HCT116 (cell line): ENCODE measurements around the gene ABLIM1. TPM values are rescaled to one million over a fixed set of nuclear protein-coding genes. Genes with fewer than 3 reads are reported as not detected.

Source experiments
- ATAC-seq: fragments of 200-7000 bp; cut with Tn5 transposase; 2 replicates; pipeline ENCODE4 v1.9.1; 2020; ENCODE audit warnings: mild to moderate bottlenecking, moderate library complexity
- BruUV-seq: library from RNA; stranded (reverse); fragments of 400-500 nt; replicated peaks from 2 replicates; lab custom pipeline; 2021; lab: Mats Ljungman, UMichigan
- CTCF ChIA-PET: fragments of 300-600 bp; sonication (Branson Sonifier 250); formaldehyde crosslinking; loops from one replicate; lab custom pipeline; 2021; ENCODE audit warnings: antibody characterized with exemption; lab: Charles Lee
- POLR2A ChIA-PET: fragments of 300-600, 350-600 bp; sonication (Branson Sonifier 250); formaldehyde crosslinking; loops from one replicate; lab custom pipeline; 2021; ENCODE audit warnings: antibody characterized with exemption; lab: Charles Lee
- RAD21 ChIA-PET, 2 experiments: fragments of 300-600 bp; sonication (Branson Sonifier 250); formaldehyde crosslinking; loops; one replicate each; lab custom pipeline; 2023; ENCODE audit warnings: low total read pairs in 2 of 2; ENCODE audit not compliant: uncharacterized antibody in 2 of 2, unreplicated experiment in 2 of 2, low non-redundant PET in 1 of 2; lab: Charles Lee
- DNase-seq: peaks from one replicate; pipeline ENCODE4 v3.0.0-alpha.2; 2010; ENCODE audit warnings: low read depth, low spot score
- H2AFZ ChIP-seq: fragments of 200-600 bp; shearing (Covaris generic), sonication (generic); 2 replicates; pipeline ENCODE4 v1.6.1; 2017; ENCODE audit warnings: low read depth, mixed run types, mixed read lengths, antibody characterized with exemption, low read length; ENCODE audit not compliant: poor library complexity, severe bottlenecking
- H3K27ac ChIP-seq: 2 replicates; pipeline ENCODE4 v1.5.1; 2012; ENCODE audit warnings: low read depth, low read length
- H3K27me3 ChIP-seq: fragments of 200-600 bp; sonication (generic); 2 replicates; pipeline ENCODE4 v1.6.1; 2016; ENCODE audit warnings: mixed run types, low read length, mixed read lengths; ENCODE audit not compliant: insufficient read depth
- H3K36me3 ChIP-seq, 2 experiments: fragments of 200-500 bp in 1 of 2; fragments of 200-600 bp in 1 of 2; sonication (Bioruptor generic) in 1 of 2; sonication (generic) in 1 of 2; 2 replicates each; pipeline versions ENCODE4 v1.5.1 to v1.6.1; 2014 to 2016; ENCODE audit warnings: low read length in 2 of 2, inconsistent platforms in 1 of 2, mixed read lengths in 1 of 2, mixed run types in 1 of 2; ENCODE audit not compliant: insufficient read depth in 2 of 2, control insufficient read depth in 1 of 2
- H3K4me1 ChIP-seq, 2 experiments: fragments of 200-600 bp in 1 of 2; sonication (generic) in 1 of 2; 2 replicates each; pipeline versions ENCODE4 v1.5.1 to v1.6.1; 2012 to 2017; ENCODE audit warnings: low read length in 2 of 2, inconsistent platforms in 1 of 2, mild to moderate bottlenecking in 1 of 2, mixed read lengths in 1 of 2, mixed run types in 1 of 2, moderate library complexity in 1 of 2; ENCODE audit not compliant: insufficient read depth in 2 of 2, control insufficient read depth in 1 of 2
- H3K4me2 ChIP-seq: fragments of 200-600 bp; sonication (generic); 2 replicates; pipeline ENCODE4 v1.6.1; 2017; ENCODE audit warnings: mixed run types, low read length, mixed read lengths
- H3K4me3 ChIP-seq, 2 experiments: fragments of 200-600 bp in 1 of 2; sonication (generic) in 1 of 2; replicated peaks in 1 of 2; 2 replicates each; pipeline ENCODE4 v1.5.1; 2011 to 2016; ENCODE audit warnings: low read length in 2 of 2, control low read depth in 1 of 2, low read depth in 1 of 2, mild to moderate bottlenecking in 1 of 2, mixed read lengths in 1 of 2, mixed run types in 1 of 2
- H3K79me2 ChIP-seq: fragments of 200-600 bp; sonication (generic); 2 replicates; pipeline ENCODE4 v1.6.1; 2017; ENCODE audit warnings: mild to moderate bottlenecking, mixed run types, low read length, moderate library complexity, mixed read lengths; ENCODE audit not compliant: insufficient read depth
- H3K9ac ChIP-seq: fragments of 200-600 bp; sonication (generic); 2 replicates; pipeline ENCODE4 v1.6.1; 2016; ENCODE audit warnings: low read length, mixed read lengths
- H3K9me2 ChIP-seq: fragments of 200-600 bp; sonication (generic), shearing (Covaris generic); 2 replicates; pipeline ENCODE4 v1.6.1; 2017; ENCODE audit warnings: mixed run types, mild to moderate bottlenecking, moderate library complexity; ENCODE audit not compliant: insufficient read depth
- H3K9me3 ChIP-seq, 2 experiments: fragments of 200-500 bp in 1 of 2; fragments of 200-600 bp in 1 of 2; sonication (Bioruptor generic) in 1 of 2; sonication (generic) in 1 of 2; 2 replicates each; pipeline ENCODE4 v1.6.1; 2014 to 2017; ENCODE audit warnings: low read length in 2 of 2, mixed read lengths in 2 of 2, inconsistent platforms in 1 of 2, low read depth in 1 of 2, mild to moderate bottlenecking in 1 of 2, mixed run types in 1 of 2, moderate library complexity in 1 of 2; ENCODE audit not compliant: control insufficient read depth in 1 of 2, insufficient read depth in 1 of 2
- H4K20me1 ChIP-seq: fragments of 200-600 bp; sonication (generic), shearing (Covaris generic); 2 replicates; pipeline ENCODE4 v1.6.1; 2017; ENCODE audit warnings: mixed run types, mild to moderate bottlenecking, moderate library complexity; ENCODE audit not compliant: insufficient read depth
- CBX3 ChIP-seq: IDR thresholded peaks from 2 replicates; pipeline ENCODE4 v1.6.1; 2012; ENCODE audit warnings: low read depth
- EGR1 ChIP-seq: IDR thresholded peaks from 2 replicates; pipeline ENCODE4 v1.6.1; 2012; ENCODE audit warnings: low read depth
- ELF1 ChIP-seq: IDR thresholded peaks from 2 replicates; pipeline ENCODE4 v1.6.1; 2012; ENCODE audit warnings: low read depth, borderline replicate concordance
- EZH2 ChIP-seq: fragments of 200-600 bp; sonication (generic); IDR thresholded peaks from 2 replicates; pipeline ENCODE4 v1.6.1; 2017; ENCODE audit warnings: antibody characterized with exemption, mixed run types
- FOSL1 ChIP-seq: IDR thresholded peaks from 2 replicates; pipeline ENCODE4 v1.6.1; 2012; ENCODE audit warnings: low read depth
- JUND ChIP-seq: IDR thresholded peaks from 2 replicates; pipeline ENCODE4 v1.6.1; 2012
- POLR2A ChIP-seq: IDR thresholded peaks from 2 replicates; pipeline ENCODE4 v1.7.0; 2011; ENCODE audit warnings: borderline replicate concordance; ENCODE audit not compliant: insufficient read depth, insufficient read length; ENCODE audit errors: extremely low read depth
- POLR2AphosphoS5 ChIP-seq: IDR thresholded peaks from 2 replicates; pipeline ENCODE4 v1.6.1; 2011; ENCODE audit warnings: mild to moderate bottlenecking, low read depth, low read length, moderate library complexity
- RAD21 ChIP-seq: IDR thresholded peaks from 2 replicates; pipeline ENCODE4 v1.6.1; 2012; ENCODE audit warnings: low read depth, mild to moderate bottlenecking
- SIN3A ChIP-seq: IDR thresholded peaks from 2 replicates; pipeline ENCODE4 v1.6.1; 2012; ENCODE audit warnings: low read depth
- SRF ChIP-seq: IDR thresholded peaks from 2 replicates; pipeline ENCODE4 v1.6.1; 2012; ENCODE audit warnings: low read depth
- TCF7L2 ChIP-seq: IDR thresholded peaks from 2 replicates; pipeline ENCODE4 v1.7.0; 2011; ENCODE audit warnings: borderline replicate concordance, inconsistent platforms; ENCODE audit not compliant: insufficient read depth, insufficient read length; ENCODE audit errors: extremely low read depth
- YY1 ChIP-seq: IDR thresholded peaks from 2 replicates; pipeline ENCODE4 v1.6.1; 2011; ENCODE audit warnings: low read length, low read depth, moderate library complexity, mild to moderate bottlenecking; ENCODE audit not compliant: insufficient replicate concordance; ENCODE audit errors: extremely low read depth
- ZFX ChIP-seq: fragments of 450-650 bp; IDR thresholded peaks from 2 replicates; pipeline ENCODE4 v1.6.1; 2017
- ZNF274 ChIP-seq: fragments of 200-500 bp; sonication (Bioruptor generic); IDR thresholded peaks from 2 replicates; pipeline ENCODE4 v1.6.1; 2014; ENCODE audit warnings: mild to moderate bottlenecking, low read depth, low read length, inconsistent platforms
- intact Hi-C: fragments of 100-400 bp; cut with micrococcal nuclease; formaldehyde crosslinking; loops from 2 replicates; pipeline ENCODE4 v1.10.0; 2022
- total RNA-seq: library from RNA; stranded (reverse); gene quantifications from one replicate; pipeline ENCODE4 v1.2.1, GENCODE V29; 2021; ENCODE audit not compliant: unreplicated experiment
- TF ChIP-seq, protein P1 (sequence below): IDR thresholded peaks from 2 replicates; pipeline ENCODE4 v1.6.1; 2011; ENCODE audit warnings: mild to moderate bottlenecking, low read length, moderate library complexity; ENCODE audit not compliant: insufficient replicate concordance; ENCODE audit errors: extremely low read depth
- TF ChIP-seq, protein P2 (sequence below): IDR thresholded peaks from 2 replicates; pipeline ENCODE4 v1.6.1; 2012; ENCODE audit warnings: low read depth
- TF ChIP-seq, protein P3 (sequence below): IDR thresholded peaks from 2 replicates; pipeline ENCODE4 v1.6.1; 2012
- TF ChIP-seq, protein P4 (sequence below): IDR thresholded peaks from 2 replicates; pipeline ENCODE4 v1.6.1; 2012

ABLIM1 gene
- total RNA-seq, 1 experiment from 2014 or later: 96.2 TPM

DNA sequence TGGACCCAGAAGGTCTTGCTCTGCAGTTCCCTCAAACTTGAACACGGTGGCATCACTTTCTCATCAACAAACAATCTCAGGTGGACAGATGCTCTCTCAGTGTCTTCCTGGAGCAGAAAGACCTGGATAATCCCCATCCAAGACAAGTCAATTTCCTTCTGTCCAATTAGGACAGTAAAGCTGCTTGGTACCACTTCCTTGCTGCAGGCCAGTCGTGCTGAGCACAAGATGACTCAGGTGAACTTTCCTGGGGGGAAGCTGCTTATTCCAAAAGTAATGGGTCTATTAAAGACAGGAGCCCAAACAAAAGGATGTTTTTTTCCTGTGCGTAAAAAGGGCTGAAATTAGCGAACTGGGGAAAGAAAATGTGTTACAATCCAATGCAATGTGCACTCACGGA is 146.2 kb downstream of the ABLIM1 start:
- Histone ChIP-seq H3K9me3 (no peaks in the 10 kb centered on the region), H3K36me3 (no peaks in the 10 kb centered on the region), H3K9me2 (no peaks in the 10 kb centered on the region), H3K27ac (no peak overlapping the region), H2AFZ (no peak overlapping the region), H4K20me1 (no peaks in the 10 kb centered on the region), H3K4me1 (peaks cover 18% of the 10 kb centered on the region in 2 experiments), H3K4me3 (no peak overlapping the region), H3K27me3 (no peaks in the 10 kb centered on the region), H3K79me2 (peaks cover 66% of the 10 kb centered on the region), H3K9ac (no peak overlapping the region), H3K4me2 (no peak overlapping the region)
- no peak for ATAC-seq
- no peak for DNase-seq
- POLR2A ChIA-PET: no interaction called here
- intact Hi-C loops: no loop called here
- CTCF ChIA-PET: no interaction called here
- BruUV-seq: no TSS peak
- TF ChIP-seq SIN3A (no peak), EZH2 (no peak), POLR2AphosphoS5 (no peak), POLR2A (no peak), ELF1 (no peak), EGR1 (no peak), FOSL1 (no peak), RAD21 (no peak), ZFX (no peak), ZNF274 (no peak), SRF (no peak), JUND (no peak), CBX3 (no peak), TCF7L2 (no peak), YY1 (no peak)
- TF ChIP-seq, protein P1, sequence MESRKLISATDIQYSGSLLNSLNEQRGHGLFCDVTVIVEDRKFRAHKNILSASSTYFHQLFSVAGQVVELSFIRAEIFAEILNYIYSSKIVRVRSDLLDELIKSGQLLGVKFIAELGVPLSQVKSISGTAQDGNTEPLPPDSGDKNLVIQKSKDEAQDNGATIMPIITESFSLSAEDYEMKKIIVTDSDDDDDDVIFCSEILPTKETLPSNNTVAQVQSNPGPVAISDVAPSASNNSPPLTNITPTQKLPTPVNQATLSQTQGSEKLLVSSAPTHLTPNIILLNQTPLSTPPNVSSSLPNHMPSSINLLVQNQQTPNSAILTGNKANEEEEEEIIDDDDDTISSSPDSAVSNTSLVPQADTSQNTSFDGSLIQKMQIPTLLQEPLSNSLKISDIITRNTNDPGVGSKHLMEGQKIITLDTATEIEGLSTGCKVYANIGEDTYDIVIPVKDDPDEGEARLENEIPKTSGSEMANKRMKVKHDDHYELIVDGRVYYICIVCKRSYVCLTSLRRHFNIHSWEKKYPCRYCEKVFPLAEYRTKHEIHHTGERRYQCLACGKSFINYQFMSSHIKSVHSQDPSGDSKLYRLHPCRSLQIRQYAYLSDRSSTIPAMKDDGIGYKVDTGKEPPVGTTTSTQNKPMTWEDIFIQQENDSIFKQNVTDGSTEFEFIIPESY: no peak
- TF ChIP-seq, protein P2, sequence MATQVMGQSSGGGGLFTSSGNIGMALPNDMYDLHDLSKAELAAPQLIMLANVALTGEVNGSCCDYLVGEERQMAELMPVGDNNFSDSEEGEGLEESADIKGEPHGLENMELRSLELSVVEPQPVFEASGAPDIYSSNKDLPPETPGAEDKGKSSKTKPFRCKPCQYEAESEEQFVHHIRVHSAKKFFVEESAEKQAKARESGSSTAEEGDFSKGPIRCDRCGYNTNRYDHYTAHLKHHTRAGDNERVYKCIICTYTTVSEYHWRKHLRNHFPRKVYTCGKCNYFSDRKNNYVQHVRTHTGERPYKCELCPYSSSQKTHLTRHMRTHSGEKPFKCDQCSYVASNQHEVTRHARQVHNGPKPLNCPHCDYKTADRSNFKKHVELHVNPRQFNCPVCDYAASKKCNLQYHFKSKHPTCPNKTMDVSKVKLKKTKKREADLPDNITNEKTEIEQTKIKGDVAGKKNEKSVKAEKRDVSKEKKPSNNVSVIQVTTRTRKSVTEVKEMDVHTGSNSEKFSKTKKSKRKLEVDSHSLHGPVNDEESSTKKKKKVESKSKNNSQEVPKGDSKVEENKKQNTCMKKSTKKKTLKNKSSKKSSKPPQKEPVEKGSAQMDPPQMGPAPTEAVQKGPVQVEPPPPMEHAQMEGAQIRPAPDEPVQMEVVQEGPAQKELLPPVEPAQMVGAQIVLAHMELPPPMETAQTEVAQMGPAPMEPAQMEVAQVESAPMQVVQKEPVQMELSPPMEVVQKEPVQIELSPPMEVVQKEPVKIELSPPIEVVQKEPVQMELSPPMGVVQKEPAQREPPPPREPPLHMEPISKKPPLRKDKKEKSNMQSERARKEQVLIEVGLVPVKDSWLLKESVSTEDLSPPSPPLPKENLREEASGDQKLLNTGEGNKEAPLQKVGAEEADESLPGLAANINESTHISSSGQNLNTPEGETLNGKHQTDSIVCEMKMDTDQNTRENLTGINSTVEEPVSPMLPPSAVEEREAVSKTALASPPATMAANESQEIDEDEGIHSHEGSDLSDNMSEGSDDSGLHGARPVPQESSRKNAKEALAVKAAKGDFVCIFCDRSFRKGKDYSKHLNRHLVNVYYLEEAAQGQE: no peak
- TF ChIP-seq, protein P3, sequence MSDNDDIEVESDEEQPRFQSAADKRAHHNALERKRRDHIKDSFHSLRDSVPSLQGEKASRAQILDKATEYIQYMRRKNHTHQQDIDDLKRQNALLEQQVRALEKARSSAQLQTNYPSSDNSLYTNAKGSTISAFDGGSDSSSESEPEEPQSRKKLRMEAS: no peak
- TF ChIP-seq, protein P4, sequence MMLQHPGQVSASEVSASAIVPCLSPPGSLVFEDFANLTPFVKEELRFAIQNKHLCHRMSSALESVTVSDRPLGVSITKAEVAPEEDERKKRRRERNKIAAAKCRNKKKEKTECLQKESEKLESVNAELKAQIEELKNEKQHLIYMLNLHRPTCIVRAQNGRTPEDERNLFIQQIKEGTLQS: no peak
- RAD21 ChIA-PET: no interaction called here
